Measurements from ENCODE around the gene NDRG2. TPM values are rescaled to one million over a fixed set of nuclear protein-coding genes. Genes with fewer than 3 reads are reported as not detected.

NDRG2 gene
- total and polyA plus RNA-seq, 9 of the 15 experiments (the other 6 are each of a cell fraction or from before 2014, with no cell fraction given) = 10.1 to 105 (median 41.0) TPM

GRCh38 chr14:20997564-20997963, 27.3 kb downstream of the NDRG2 start:
- H3K4me2 ChIP-seq (ENCODE audit: insufficient read depth, low read length) = no peak overlapping the region
- in situ Hi-C loops (cut with MboI) = no loop called here
- no TSS peak for BruUV-seq (replicated peaks)
- intact Hi-C loops (cut with micrococcal nuclease) = no loop called here
- CTCF ChIA-PET (ENCODE audit: low intra/inter-chr PET ratio) = no interaction called here
- no peaks in the 10 kb centered on the region for H3K79me2 ChIP-seq (ENCODE audit: control insufficient read depth, insufficient read depth, low read length)
- peaks cover 40% of the 10 kb centered on the region for H3K36me3 ChIP-seq (ENCODE audit: control insufficient read depth, insufficient read depth, low read length)
- 58% methylated on average over 2 of the region's 6 CpGs for WGBS (ENCODE audit: insufficient coverage, low coverage, missing lambda C conversion rate)
- H3K27ac ChIP-seq (ENCODE audit: extremely low read depth, low read depth, low read length) = no peak overlapping the region
- no peaks in the 10 kb centered on the region for H3K27me3 ChIP-seq (ENCODE audit: control insufficient read depth in 2 of 2, insufficient read depth in 2 of 2, low read length in 2 of 2)
- H4K20me1 ChIP-seq (replicated peaks; ENCODE audit: control insufficient read depth, insufficient read depth, low read length) = no peaks in the 10 kb centered on the region
- no peaks in the 10 kb centered on the region for H3K9me1 ChIP-seq (ENCODE audit: control insufficient read depth, insufficient read depth, low read length)
- peaks cover 5 to 10% of the 10 kb centered on the region in 2 experiments; a peak in 3 of 5 replicates for H3K4me1 ChIP-seq (replicated peaks in 1 of 2; ENCODE audit: control insufficient read depth in 2 of 2, insufficient read depth in 2 of 2, low read length in 2 of 2)
- TF ChIP-seq RCOR1 (IDR thresholded peaks at IDR 0.05; ENCODE audit: borderline replicate concordance in 1 of 2, low read depth in 2 of 2, low read length in 2 of 2) = no peak
- no peak for TF ChIP-seq ZFP1 (CRISPR knock-in tag; IDR thresholded peaks at IDR 0.05)
- no peak for TF ChIP-seq MITF (IDR thresholded peaks at IDR 0.05)
- TF ChIP-seq ZNF3 (CRISPR knock-in tag; IDR thresholded peaks at IDR 0.05) = no peak
- no peak overlapping the region for H2AFZ ChIP-seq (ENCODE audit: low read depth, low read length)
- no peak for DNase-seq (ENCODE audit: extremely low read depth in 1 of 4, low spot score in 3 of 4)
- no peak overlapping the region for H3K9ac ChIP-seq (ENCODE audit: insufficient read depth in 1 of 2, low read depth in 2 of 2, low read length in 2 of 2)
- POLR2A ChIA-PET = interaction anchor here (0.6 to 1.0 kb wide), 3 partner anchors 17 to 80 kb away, joined by 3 read pairs; no protein-coding TSS in a partner anchor
- no peak overlapping the region for H3K4me3 ChIP-seq
- no peaks in the 10 kb centered on the region for H3K9me3 ChIP-seq (replicated peaks; ENCODE audit: control insufficient read depth, insufficient read depth, low read depth, low read length)
- ATAC-seq = no peak
- no peak for FAIRE-seq

GRCh38 chr14:20997115-20997514, 27.7 kb downstream of the NDRG2 start:
- Histone ChIP-seq H3K27me3 (ENCODE audit: control insufficient read depth in 2 of 2, insufficient read depth in 2 of 2, low read length in 2 of 2) (no peaks in the 10 kb centered on the region), H3K4me3 (no peak overlapping the region), H3K36me3 (ENCODE audit: control insufficient read depth, insufficient read depth, low read length) (peaks cover 45% of the 10 kb centered on the region), H3K9me1 (ENCODE audit: control insufficient read depth, insufficient read depth, low read length) (no peaks in the 10 kb centered on the region), H2AFZ (ENCODE audit: low read depth, low read length) (no peak overlapping the region), H3K4me1 (replicated peaks in 1 of 2; ENCODE audit: control insufficient read depth in 2 of 2, insufficient read depth in 2 of 2, low read length in 2 of 2) (peaks cover 5% of the 10 kb centered on the region in 2 experiments; a peak in 3 of 5 replicates), H3K4me2 (ENCODE audit: insufficient read depth, low read length) (no peak overlapping the region), H3K27ac (ENCODE audit: extremely low read depth, low read depth, low read length) (no peak overlapping the region), H4K20me1 (replicated peaks; ENCODE audit: control insufficient read depth, insufficient read depth, low read length) (no peaks in the 10 kb centered on the region), H3K9me3 (replicated peaks; ENCODE audit: control insufficient read depth, insufficient read depth, low read depth, low read length) (no peaks in the 10 kb centered on the region), H3K9ac (ENCODE audit: insufficient read depth in 1 of 2, low read depth in 2 of 2, low read length in 2 of 2) (no peak overlapping the region), H3K79me2 (ENCODE audit: control insufficient read depth, insufficient read depth, low read length) (peaks cover under 1% of the 10 kb centered on the region; the same call in 2 of the 3 replicates)
- intact Hi-C loops (cut with micrococcal nuclease) (no loop called here), in situ Hi-C loops (cut with MboI) (no loop called here)
- FAIRE-seq (no peak), DNase-seq (ENCODE audit: extremely low read depth in 1 of 4, low spot score in 3 of 4) (no peak), ATAC-seq (no peak)
- CTCF ChIA-PET (ENCODE audit: low intra/inter-chr PET ratio) = no interaction called here
- no TSS peak for BruUV-seq (replicated peaks)
- whole genome bisulfite sequencing (ENCODE audit: insufficient coverage, low coverage, missing lambda C conversion rate) = 74% methylated on average over 3 of the region's 4 CpGs
- POLR2A ChIA-PET = interaction anchor here (0.5 to 1.0 kb wide), 3 partner anchors 16 to 80 kb away, joined by 3 read pairs; no protein-coding TSS in a partner anchor
- TF ChIP-seq UBTF (IDR thresholded peaks at IDR 0.05; ENCODE audit: borderline replicate concordance in 1 of 2, low read depth in 2 of 2, low read length in 2 of 2) (no peak), FOXO4 (CRISPR knock-in tag; IDR thresholded peaks at IDR 0.05) (no peak), NUFIP1 (IDR thresholded peaks at IDR 0.05; ENCODE audit: partially characterized antibody) (no peak)

Data from K562 (cell line).